Astrocyte of the spinal cord (primary cell): Measurements from ENCODE around the gene LEMD2.

ENCODE experiments used
- DNase-seq: peaks from one replicate; pipeline ENCODE4 v3.0.0; 2011; ENCODE audit warnings: low read depth, low spot score
- H3K4me3 ChIP-seq: 2 replicates; pipeline ENCODE4 v1.5.1; 2011; ENCODE audit warnings: low read depth, mild to moderate bottlenecking, low read length, moderate library complexity
- CTCF ChIP-seq: IDR thresholded peaks from 2 replicates; pipeline ENCODE4 v1.5.1; 2012; ENCODE audit warnings: low read depth, mild to moderate bottlenecking, low read length, inconsistent platforms
- in situ Hi-C: cut with HindIII; loops from 2 replicates; pipeline ENCODE4 v1.10.0; 2017; ENCODE audit warnings: low sequenced_read_pairs

The LEMD2 gene

DNA sequence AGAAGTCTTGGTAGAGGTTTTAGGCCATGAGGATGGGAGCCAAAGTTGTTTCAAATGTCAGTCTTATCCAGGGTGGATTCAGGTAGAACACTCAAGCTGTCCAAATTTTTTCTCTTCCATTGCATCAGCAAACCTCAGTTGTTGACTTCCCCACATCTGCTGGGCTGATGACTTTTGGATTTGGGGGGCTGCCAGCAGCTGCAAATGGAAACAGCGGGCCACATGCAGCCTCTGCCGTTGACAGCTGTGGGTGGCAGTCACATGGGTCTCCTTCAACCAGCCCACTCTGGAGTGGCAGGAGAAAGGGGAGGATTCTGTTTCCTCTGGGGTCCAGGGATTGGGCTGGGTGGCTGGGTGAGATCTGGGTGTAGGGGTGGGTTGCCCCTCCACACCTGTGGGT is 20.7 kb upstream of the LEMD2 start:
- no peak for TF ChIP-seq CTCF
- H3K4me3 ChIP-seq: no peak overlapping the region
- in situ Hi-C loops: no loop called here
- no peak for DNase-seq

- in situ Hi-C loops: no loop called here
These were observed 19.8 kb upstream of the LEMD2 start for GRCh38 chr6:33808641-33809180.

DNA sequence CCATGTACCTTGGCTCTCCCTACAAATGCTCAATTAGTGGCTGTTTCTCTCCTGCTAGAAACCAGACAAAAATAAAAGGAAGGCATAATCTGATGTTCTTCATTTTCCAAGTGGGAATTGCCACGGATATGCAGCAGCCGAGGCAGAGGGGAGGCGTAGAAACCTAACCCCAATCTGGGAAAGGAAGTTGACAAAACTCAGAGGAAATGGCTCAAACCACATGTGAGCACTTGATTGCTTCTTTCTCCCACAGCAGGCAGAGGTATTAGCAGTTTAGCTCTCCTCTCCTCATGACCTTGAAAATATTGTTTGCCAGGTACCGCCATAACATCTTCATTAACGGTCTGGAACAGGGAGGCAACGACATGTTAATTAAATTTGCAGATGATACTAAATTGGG is 18.7 kb upstream of the LEMD2 start:
- TF ChIP-seq CTCF: no peak
- DNase-seq: no peak
- in situ Hi-C loops: no loop called here
- no peak overlapping the region for H3K4me3 ChIP-seq

More at GRCh38 chr6:33808641-33809180, 19.8 kb upstream of the LEMD2 start:
- H3K4me3 ChIP-seq: no peak overlapping the region
- TF ChIP-seq CTCF: no peak
- DNase-seq: no peak

DNA sequence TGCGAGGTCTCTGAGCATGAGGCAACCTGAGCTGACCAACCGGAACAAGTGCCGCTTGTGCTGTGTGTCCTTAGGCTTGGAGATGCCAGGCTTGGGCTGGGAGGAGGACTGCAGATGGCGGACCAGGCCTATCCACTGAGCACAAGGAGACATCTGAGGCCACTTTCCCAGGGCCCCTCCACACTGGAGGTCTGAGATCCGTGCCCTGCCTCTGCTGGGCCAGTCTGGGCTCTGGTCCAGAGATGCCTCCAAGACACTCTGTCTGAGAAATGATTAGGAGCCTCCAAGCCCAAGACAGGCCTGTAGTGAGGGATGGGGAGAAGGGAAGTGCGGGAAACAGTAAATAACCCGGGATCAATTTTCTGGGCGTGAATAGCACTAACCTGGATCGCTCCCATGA is 17.9 kb upstream of the LEMD2 start:
- in situ Hi-C loops: no loop called here
- no peak overlapping the region for H3K4me3 ChIP-seq
- TF ChIP-seq CTCF: no peak
- no peak for DNase-seq

GRCh38 chr6:33803571-33804053 is 14.7 kb upstream of the LEMD2 start, which contains the start of gene MLN:
Gene MLN (minus strand): TSS chr6:33804003. CDS start chr6:33801163, 2,840 bp downstream.
- in situ Hi-C loops: no loop called here
- no peak for DNase-seq
- TF ChIP-seq CTCF: no peak
- H3K4me3 ChIP-seq: no peak within 1 kb of the TSS

DNA sequence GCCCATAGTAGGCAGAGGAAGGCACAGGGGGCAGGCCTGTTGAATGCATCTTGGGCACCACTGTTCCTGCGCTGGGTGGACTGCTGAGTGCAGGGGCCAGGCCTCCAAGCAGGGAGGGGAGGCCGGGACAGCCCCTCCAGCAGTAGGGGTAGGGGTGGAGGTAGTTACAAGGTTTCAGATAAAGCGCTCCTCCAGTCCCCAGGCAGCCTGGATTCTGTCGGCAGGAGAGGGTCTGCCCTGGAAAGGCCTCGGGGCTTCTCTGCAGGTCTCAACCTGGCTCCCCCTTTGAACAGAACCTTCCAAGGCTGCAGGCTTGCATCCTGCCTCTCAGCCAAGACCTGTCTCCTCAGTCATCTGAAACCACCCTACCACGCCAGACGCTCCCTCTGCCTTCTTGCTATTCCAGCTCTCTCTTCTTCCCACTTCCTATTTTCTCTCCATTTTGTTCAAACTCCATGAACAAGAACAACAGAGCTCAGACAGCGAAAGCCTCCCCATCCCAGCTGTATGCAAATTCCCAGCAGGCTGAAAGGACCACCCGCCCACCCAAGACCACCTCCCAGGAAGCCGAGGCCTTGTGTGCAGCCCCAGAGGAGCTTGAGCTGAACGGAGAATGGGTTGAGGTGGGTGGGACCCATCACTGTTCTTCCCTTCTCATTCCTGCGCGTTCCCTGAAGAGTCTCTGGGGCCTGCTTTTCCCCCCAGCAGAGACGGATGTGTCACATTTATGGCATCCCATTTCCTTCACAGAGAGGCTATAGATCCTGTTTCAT is 13.4 kb upstream of the LEMD2 start:
- peak; percentile 15 for DNase-seq
- H3K4me3 ChIP-seq: no peak overlapping the region
- no peak for TF ChIP-seq CTCF
- in situ Hi-C loops: no loop called here
